ENCODE measurements around the gene INPP4B. TPM values are rescaled to one million over a fixed set of nuclear protein-coding genes. Genes with fewer than 3 reads are reported as not detected.

Gene INPP4B
- total RNA-seq, 1 experiment from 2014 or later = 53.7 TPM

GRCh38 chr4:142449771-142450373, 396.2 kb downstream of the INPP4B start:
- H3K79me2 ChIP-seq (ENCODE audit: low read depth) = peaks cover 34% of the 10 kb centered on the region

DNA sequence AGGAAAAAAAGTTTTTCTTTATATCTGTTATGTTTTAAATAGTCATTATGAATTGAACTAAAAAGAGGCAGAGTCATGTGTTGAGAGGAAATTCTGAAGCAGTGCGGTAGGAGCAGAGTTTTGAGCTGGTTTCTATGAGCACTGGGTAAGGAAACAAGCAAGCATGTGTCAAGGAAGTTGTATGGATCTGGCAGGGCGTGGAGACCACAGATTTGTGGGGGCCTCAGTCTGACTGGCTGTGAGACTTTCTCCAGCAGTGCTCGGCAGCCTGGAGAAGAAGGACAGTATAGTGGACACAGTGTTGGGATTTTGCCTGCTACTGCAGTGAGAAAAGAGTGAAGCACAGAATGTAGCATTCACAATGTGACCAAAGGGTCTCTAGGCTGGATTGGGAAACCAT, 399.1 kb downstream of the INPP4B start:
- intact Hi-C loops (cut with micrococcal nuclease; ENCODE audit: unreplicated experiment) = no loop called here
- H2AFZ ChIP-seq = no peak overlapping the region
- H3K9me2 ChIP-seq (ENCODE audit: insufficient read depth) = no peaks in the 10 kb centered on the region
- H3K27ac ChIP-seq = no peak overlapping the region
- no peaks in the 10 kb centered on the region for H4K20me1 ChIP-seq (ENCODE audit: insufficient read depth)
- DNase-seq = no peak
- H3F3A ChIP-seq (ENCODE audit: insufficient read depth, low read depth) = no peaks in the 10 kb centered on the region
- H3K4me2 ChIP-seq = no peak overlapping the region
- no peaks in the 10 kb centered on the region for H3K9me3 ChIP-seq (ENCODE audit: insufficient read depth, low read depth)
- peaks cover 53% of the 10 kb centered on the region for H3K79me2 ChIP-seq (ENCODE audit: low read depth)
- H3K27me3 ChIP-seq (ENCODE audit: insufficient read depth, low read depth) = no peaks in the 10 kb centered on the region
- BruUV-seq (replicated peaks) = no TSS peak
- ChIA-PET CTCF (no interaction called here), POLR2A (ENCODE audit: unreplicated experiment) (no interaction called here)
- H3K4me3 ChIP-seq = no peak overlapping the region
- no peaks in the 10 kb centered on the region for H3K36me3 ChIP-seq (ENCODE audit: low read depth)
- TF ChIP-seq EZH2 (IDR thresholded peaks at IDR 0.05; ENCODE audit: low read depth) = no peak
- H3K4me1 ChIP-seq (replicated peaks; ENCODE audit: insufficient read depth) = no peaks in the 10 kb centered on the region

More at GRCh38 chr4:142449771-142450373, 396.2 kb downstream of the INPP4B start:
- intact Hi-C loops (cut with micrococcal nuclease; ENCODE audit: unreplicated experiment) = no loop called here
- BruUV-seq (replicated peaks) = no TSS peak
- no peak for DNase-seq
- no peak overlapping the region for H3K4me2 ChIP-seq
- no peaks in the 10 kb centered on the region for H3K27me3 ChIP-seq (ENCODE audit: insufficient read depth, low read depth)
- no peaks in the 10 kb centered on the region for H3K9me2 ChIP-seq (ENCODE audit: insufficient read depth)
- no peak overlapping the region for H2AFZ ChIP-seq
- H3K4me1 ChIP-seq (replicated peaks; ENCODE audit: insufficient read depth) = no peaks in the 10 kb centered on the region
- no peak overlapping the region for H3K4me3 ChIP-seq
- H3K36me3 ChIP-seq (ENCODE audit: low read depth) = peaks cover 11% of the 10 kb centered on the region; the same call in 1 of the 2 replicates
- H4K20me1 ChIP-seq (ENCODE audit: insufficient read depth) = no peaks in the 10 kb centered on the region
- H3K9me3 ChIP-seq (ENCODE audit: insufficient read depth, low read depth) = no peaks in the 10 kb centered on the region
- H3K27ac ChIP-seq = no peak overlapping the region
- ChIA-PET POLR2A (ENCODE audit: unreplicated experiment) (no interaction called here), CTCF (interaction anchor here (0.7 kb wide), 1 partner anchor 1695 kb away, joined by 3 read pairs; no protein-coding TSS in a partner anchor)
- TF ChIP-seq EZH2 (IDR thresholded peaks at IDR 0.05; ENCODE audit: low read depth) = no peak
- TF ChIP-seq, protein P1, sequence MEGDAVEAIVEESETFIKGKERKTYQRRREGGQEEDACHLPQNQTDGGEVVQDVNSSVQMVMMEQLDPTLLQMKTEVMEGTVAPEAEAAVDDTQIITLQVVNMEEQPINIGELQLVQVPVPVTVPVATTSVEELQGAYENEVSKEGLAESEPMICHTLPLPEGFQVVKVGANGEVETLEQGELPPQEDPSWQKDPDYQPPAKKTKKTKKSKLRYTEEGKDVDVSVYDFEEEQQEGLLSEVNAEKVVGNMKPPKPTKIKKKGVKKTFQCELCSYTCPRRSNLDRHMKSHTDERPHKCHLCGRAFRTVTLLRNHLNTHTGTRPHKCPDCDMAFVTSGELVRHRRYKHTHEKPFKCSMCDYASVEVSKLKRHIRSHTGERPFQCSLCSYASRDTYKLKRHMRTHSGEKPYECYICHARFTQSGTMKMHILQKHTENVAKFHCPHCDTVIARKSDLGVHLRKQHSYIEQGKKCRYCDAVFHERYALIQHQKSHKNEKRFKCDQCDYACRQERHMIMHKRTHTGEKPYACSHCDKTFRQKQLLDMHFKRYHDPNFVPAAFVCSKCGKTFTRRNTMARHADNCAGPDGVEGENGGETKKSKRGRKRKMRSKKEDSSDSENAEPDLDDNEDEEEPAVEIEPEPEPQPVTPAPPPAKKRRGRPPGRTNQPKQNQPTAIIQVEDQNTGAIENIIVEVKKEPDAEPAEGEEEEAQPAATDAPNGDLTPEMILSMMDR (conservative IDR thresholded peaks at IDR 0.05) = no peak
- H3F3A ChIP-seq (ENCODE audit: insufficient read depth, low read depth) = no peaks in the 10 kb centered on the region

DNA sequence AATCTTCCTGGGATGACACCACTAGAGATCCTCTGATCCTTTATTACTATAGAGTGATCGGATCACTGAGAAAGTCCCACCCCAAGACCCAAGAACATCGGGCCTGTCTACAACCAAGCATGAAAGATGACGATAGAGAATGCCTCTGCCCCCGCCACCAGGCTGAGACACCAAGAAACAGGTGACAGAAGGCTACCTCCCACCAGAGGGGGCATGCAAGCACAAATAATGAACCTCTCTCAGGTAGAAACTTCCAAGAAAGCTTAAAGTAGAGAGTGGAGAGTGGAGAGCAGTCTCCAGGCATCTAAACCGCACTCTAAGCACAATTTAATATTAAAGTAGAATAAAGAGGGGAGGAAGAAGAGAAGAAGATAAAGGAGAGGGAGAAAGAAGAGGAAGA, 402.6 kb downstream of the INPP4B start:
- no peak overlapping the region for H3K4me2 ChIP-seq
- no peak for TF ChIP-seq EZH2 (IDR thresholded peaks at IDR 0.05; ENCODE audit: low read depth)
- TF ChIP-seq, protein P1 (conservative IDR thresholded peaks at IDR 0.05) = no peak
- H3K4me1 ChIP-seq (replicated peaks; ENCODE audit: insufficient read depth) = no peaks in the 10 kb centered on the region
- H3K9me3 ChIP-seq (ENCODE audit: insufficient read depth, low read depth) = no peaks in the 10 kb centered on the region; the same call in 1 of the 2 replicates
- H2AFZ ChIP-seq = no peak overlapping the region
- H3K79me2 ChIP-seq (ENCODE audit: low read depth) = peaks cover 66% of the 10 kb centered on the region
- no peaks in the 10 kb centered on the region for H3K27me3 ChIP-seq (ENCODE audit: insufficient read depth, low read depth)
- H3F3A ChIP-seq (ENCODE audit: insufficient read depth, low read depth) = no peaks in the 10 kb centered on the region
- H3K36me3 ChIP-seq (ENCODE audit: low read depth) = 0 out of 2 replicates have a peak, but pooled peaks cover 5% of the 10 kb centered on the region
- H3K9me2 ChIP-seq (ENCODE audit: insufficient read depth) = no peaks in the 10 kb centered on the region
- no peak overlapping the region for H3K27ac ChIP-seq
- POLR2A ChIA-PET (ENCODE audit: unreplicated experiment) = no interaction called here
- no peak for DNase-seq
- CTCF ChIA-PET = no interaction called here
- H4K20me1 ChIP-seq (ENCODE audit: insufficient read depth) = no peaks in the 10 kb centered on the region
- no TSS peak for BruUV-seq (replicated peaks)
- intact Hi-C loops (cut with micrococcal nuclease; ENCODE audit: unreplicated experiment) = no loop called here
- no peak overlapping the region for H3K4me3 ChIP-seq
